NB4 (cell line): ENCODE data around the gene SLC26A6.
A peak's percentile ranks its signal among the peaks of the same experiment; 100 is the strongest.

Experiments used
- DNase-seq: peaks from one replicate; pipeline ENCODE4 v3.0.0; 2010; ENCODE audit warnings: low read depth
- H3K4me3 ChIP-seq: one replicate; pipeline ENCODE4 v1.5.1; 2011; ENCODE audit warnings: mild to moderate bottlenecking, low read depth, low read length, moderate library complexity
- MYC ChIP-seq: IDR thresholded peaks from 2 replicates; pipeline ENCODE4 v1.6.1; 2011; ENCODE audit warnings: low read depth, low read length
- POLR2A ChIP-seq: IDR thresholded peaks from 2 replicates; pipeline ENCODE4 v1.6.1; 2011; ENCODE audit warnings: mild to moderate bottlenecking; ENCODE audit not compliant: insufficient read length; ENCODE audit errors: extremely low read depth
- TF ChIP-seq, protein P1 (sequence below): IDR thresholded peaks from 2 replicates; pipeline ENCODE4 v1.6.1; 2011; ENCODE audit warnings: low read depth, low read length
- TF ChIP-seq, protein P2 (sequence below): IDR thresholded peaks from one replicate; pipeline ENCODE4 v1.5.1; 2012; ENCODE audit warnings: low read depth, low read length

Gene SLC26A6

DNA sequence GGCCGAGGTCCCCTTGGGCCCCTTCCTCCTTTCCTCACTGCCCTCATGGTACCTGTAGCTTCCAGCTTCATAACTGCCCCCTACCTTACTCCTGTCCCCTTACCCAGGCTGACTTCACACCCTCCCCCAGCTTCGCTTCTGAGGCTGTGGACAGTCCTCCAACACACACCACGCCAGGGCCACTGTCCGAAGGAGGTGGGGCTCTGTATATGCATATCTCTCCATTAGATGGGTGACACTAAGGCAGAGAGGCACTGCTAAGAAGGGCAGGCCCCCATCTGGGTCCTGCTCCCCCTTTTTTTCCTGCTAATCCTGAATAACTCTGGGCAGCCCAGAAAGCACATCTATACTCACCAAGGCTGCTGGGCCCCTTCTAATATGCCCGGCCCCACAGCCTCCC lies 39.1 kb downstream of the SLC26A6 start:
- no peak overlapping the region for H3K4me3 ChIP-seq
- no peak for DNase-seq
- TF ChIP-seq, protein P1, sequence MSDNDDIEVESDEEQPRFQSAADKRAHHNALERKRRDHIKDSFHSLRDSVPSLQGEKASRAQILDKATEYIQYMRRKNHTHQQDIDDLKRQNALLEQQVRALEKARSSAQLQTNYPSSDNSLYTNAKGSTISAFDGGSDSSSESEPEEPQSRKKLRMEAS: no peak
- TF ChIP-seq MYC (no peak), POLR2A (no peak)
- TF ChIP-seq, protein P2, sequence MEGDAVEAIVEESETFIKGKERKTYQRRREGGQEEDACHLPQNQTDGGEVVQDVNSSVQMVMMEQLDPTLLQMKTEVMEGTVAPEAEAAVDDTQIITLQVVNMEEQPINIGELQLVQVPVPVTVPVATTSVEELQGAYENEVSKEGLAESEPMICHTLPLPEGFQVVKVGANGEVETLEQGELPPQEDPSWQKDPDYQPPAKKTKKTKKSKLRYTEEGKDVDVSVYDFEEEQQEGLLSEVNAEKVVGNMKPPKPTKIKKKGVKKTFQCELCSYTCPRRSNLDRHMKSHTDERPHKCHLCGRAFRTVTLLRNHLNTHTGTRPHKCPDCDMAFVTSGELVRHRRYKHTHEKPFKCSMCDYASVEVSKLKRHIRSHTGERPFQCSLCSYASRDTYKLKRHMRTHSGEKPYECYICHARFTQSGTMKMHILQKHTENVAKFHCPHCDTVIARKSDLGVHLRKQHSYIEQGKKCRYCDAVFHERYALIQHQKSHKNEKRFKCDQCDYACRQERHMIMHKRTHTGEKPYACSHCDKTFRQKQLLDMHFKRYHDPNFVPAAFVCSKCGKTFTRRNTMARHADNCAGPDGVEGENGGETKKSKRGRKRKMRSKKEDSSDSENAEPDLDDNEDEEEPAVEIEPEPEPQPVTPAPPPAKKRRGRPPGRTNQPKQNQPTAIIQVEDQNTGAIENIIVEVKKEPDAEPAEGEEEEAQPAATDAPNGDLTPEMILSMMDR: no peak

DNA sequence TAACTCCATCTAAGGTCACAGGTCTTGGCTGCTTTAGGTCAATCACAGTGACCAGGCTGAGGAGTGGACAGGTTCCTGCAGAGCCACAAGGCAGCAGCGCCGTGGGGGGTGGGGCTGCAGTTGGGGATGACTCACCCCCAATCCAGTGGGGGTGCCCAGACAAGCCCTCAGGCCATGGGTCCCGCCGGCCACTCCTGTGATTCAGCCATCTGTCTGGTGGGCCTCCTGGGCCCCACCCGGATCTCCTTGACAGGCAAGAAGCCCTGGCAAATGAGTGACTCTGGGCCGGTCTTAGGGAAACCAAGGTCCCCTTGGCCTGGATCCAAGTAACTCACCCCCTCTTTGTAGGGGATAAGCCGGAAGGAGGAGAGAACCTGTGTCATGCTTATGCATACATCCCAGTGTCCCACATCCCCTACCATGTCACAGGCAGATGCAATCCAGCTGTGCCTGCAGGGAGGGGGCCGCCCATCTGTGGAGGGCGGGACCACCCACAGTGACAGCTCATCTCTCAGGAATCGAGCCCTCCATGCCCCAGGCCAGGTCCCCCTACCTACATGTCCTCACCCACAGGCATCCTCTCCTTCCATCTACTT lies 39.6 kb downstream of the SLC26A6 start:
- peak; percentile 59 for DNase-seq
- no peak for TF ChIP-seq POLR2A
- TF ChIP-seq, protein P2: no peak
- TF ChIP-seq MYC: no peak
- TF ChIP-seq, protein P1: no peak
- no peak overlapping the region for H3K4me3 ChIP-seq

DNA sequence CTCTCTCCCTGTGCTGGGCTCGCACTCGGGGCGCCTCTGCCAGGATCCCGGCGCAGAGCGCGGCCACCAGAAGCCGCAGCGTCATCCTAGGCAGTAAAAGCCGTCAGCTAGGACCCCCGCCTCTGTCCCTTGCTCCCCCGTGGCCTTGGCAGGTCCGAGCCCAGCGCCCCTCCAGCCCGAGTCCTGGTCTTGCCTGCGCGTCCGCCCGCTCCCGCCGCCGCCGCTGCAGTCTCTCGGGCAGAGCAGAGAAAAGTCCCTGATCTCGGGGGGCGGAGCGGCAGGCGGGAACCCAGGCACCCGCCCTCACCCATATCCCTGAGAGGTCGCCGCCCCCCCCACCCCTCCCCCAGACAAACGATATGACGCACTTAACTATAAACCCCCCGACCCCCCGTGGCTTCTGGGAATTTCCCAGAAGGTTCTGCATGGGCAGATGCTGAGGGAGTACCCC lies 40.2 kb downstream of the SLC26A6 start, which contains the start of gene COL7A1:
COL7A1 (minus strand) TSS at position 255 of the 451 bp plus-strand sequence; CDS start at position 85, 170 bp downstream.
- no peak for TF ChIP-seq POLR2A
- TF ChIP-seq, protein P1: no peak
- no peak for TF ChIP-seq MYC
- TF ChIP-seq, protein P2: no peak
- no peak for DNase-seq
- no peak within 1 kb of the TSS for H3K4me3 ChIP-seq

DNA sequence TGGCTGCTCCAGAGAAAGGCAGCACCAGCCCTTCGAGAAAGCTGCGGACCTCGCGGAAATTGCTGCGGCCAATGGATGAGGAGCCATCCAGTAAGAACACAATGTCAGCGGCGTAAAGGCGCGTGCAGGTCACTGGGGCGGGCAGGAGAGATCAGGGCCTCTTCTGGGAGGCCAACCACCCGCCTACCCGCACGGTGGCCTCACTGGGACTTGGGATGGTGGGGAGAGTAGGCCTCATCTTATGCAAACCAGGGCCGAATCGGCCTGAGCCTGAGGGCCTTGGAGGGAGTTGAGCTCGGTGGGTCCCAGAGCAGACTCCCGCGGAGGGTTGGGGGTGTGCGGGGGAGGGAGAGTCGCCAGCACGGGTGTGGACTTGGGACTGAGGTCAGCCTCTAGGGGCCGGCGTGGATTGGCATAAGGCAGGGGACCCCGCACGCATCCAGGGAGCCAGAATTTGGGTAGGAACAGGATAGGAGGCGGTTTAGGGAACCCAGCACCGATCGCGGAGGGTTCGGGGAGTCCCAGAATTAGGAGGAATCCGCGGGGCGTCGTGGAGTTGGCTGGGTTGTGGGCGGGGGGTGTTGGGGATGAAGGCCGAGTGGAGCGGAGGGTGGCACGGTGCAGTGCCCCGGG lies 40.7 kb downstream of the SLC26A6 start:
- TF ChIP-seq, protein P1: no peak
- TF ChIP-seq MYC: no peak
- no peak for TF ChIP-seq POLR2A
- TF ChIP-seq, protein P2: no peak
- no peak overlapping the region for H3K4me3 ChIP-seq
- no peak for DNase-seq

DNA sequence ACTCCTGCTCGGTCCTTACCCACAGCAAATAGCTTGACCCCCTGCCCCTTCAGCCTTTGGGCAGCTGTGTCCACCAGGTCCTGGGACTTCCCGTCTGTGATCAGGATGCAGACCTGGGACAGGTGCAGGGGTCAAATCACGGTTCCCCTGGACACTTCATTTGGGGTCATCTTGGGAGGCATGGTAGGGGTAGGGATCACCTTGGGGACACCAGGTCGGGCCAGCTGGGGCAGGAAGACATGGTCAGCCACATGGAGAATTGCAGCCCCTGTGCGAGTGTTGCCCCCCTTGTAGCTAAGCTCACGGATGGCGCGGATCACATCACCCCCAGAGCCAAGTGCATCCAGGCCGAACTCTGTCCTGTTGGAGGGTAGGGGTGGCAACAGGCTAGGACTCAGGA lies 41.9 kb downstream of the SLC26A6 start:
- TF ChIP-seq, protein P2: no peak
- TF ChIP-seq, protein P1: no peak
- TF ChIP-seq MYC (no peak), POLR2A (no peak)
- H3K4me3 ChIP-seq: no peak overlapping the region
- no peak for DNase-seq
